Measurements from ENCODE around the gene BMPR1A.

- TF ChIP-seq CTCF (optimal IDR thresholded peaks at IDR 0.05 in 1 of 3, IDR thresholded peaks at IDR 0.05 in 1 of 3, conservative IDR thresholded peaks at IDR 0.05 in 1 of 3; ENCODE audit: extremely low read depth in 1 of 3, insufficient read depth in 2 of 3, low read length in 3 of 3) (no peak), EZH2 (IDR thresholded peaks at IDR 0.05; ENCODE audit: low read length) (no peak)
Measured at GRCh38 chr10:86970162-86970981, 214.0 kb downstream of the BMPR1A start.
